Activated CD4-positive, alpha-beta T cell treated with anti-CD3 and anti-CD28 coated beads for 24 hours (primary cell): ENCODE data around the gene KLHL41.
"Not testable (repeated sequence)": the region's sequence is repeated elsewhere in the genome, so short reads cannot be mapped to it uniquely, and the experiment has no call there.

ENCODE experiments used
- DNase-seq, 2 donors: peaks; one replicate each; pipeline ENCODE4 v3.0.0-alpha.2; 2020; ENCODE audit warnings: low read depth in 2 of 2

KLHL41 gene

DNA sequence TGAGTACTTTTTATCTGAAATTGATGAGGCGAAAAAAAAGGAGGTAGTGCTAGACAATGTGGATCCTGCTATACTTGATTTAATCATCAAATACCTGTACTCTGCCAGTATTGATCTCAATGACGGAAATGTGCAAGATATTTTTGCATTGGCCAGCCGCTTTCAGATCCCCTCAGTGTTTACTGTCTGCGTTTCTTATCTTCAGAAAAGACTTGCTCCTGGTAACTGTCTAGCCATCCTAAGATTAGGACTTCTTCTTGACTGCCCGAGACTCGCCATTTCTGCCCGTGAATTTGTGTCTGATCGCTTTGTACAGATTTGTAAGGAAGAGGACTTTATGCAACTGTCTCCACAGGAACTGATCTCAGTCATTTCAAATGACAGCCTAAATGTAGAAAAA, 453 bp downstream of the KLHL41 start:
- no peak for DNase-seq

DNA sequence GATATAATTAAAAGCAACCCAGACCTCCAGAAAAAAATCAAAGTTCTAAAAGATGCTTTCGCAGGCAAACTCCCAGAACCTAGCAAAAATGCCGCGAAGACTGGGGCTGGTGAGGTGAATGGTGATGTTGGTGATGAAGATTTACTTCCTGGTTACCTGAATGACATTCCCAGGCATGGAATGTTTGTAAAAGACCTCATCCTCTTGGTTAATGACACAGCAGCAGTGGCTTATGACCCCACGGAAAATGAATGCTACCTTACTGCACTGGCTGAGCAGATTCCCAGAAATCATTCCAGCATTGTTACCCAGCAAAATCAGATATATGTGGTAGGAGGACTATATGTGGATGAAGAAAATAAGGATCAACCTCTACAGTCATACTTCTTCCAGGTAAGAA, 994 bp downstream of the KLHL41 start:
- no peak for DNase-seq

DNA sequence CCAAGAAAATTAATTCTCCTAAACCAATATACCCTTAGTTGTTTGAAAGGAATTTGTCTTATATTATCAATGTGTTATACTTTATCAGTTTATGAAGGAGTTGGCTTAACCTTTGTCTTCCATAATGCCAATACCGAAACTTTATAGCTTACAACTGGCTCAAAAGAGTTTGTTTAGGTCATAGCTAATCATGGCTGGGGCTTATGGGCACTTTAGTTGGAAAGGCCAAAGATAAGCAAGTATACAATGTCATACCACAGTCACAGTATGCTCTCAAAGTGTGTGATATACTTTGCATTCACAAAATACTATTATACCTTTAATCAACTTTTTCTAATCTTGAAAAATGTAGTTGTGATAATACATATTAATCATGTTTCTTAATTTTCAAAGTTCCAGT, 2.3 kb downstream of the KLHL41 start:
- no peak for DNase-seq

DNA sequence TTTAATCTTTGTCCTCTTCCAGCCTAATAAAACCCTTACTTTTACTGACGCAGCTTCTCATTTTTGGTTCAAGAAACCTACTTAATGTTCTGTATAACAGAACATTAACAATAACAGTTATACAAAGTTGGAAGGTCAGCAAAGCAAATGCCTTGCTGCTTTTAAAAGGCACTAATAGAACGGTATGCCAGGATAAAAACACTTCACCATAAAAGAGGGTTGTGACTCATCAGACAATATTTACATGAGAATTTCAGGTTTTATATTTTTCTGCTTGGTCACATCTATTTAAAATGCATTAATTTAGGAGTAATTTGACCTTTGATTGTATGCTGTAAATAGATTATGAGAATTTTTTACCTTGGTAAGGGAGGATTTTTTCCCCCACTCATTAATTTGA, 3.0 kb downstream of the KLHL41 start:
- DNase-seq = no peak

DNA sequence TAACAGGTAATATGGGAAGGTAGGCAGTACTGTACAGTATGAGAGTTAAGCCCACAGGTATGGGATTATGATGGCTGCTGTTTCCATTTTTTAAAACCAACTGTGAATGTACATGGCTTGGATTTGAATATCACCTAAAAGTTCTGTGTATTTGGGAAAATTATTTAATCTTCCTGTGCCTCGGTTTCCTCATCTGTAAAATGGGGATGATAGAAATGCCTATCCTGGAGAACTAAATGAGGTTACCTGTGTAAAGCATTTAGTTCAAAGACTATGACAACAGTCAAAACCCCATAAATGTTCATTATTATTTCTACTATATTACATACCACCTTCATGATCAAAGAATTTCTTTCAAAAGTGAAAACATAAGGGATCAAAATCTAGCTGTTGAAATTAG, 3.6 kb downstream of the KLHL41 start:
- no peak for DNase-seq

DNA sequence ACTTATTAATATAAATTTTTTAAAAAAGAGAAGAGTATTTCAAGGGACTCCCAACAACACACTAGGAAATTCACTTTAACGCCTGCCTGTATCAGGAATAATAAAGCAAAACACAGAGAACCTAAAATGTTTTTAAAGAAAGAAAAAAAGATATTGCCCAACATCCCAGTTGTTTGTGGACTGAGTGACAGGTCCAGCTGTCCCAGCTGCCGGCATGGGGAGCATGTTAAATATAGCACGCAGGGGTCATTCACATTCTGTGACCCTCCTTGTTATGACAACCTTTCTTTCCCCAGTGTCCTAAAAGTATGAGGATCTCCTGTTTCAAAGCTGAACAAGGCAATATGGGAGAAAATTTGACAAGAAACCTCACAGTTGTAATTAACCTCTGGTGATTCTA, 4.4 kb downstream of the KLHL41 start:
- no peak for DNase-seq

DNA sequence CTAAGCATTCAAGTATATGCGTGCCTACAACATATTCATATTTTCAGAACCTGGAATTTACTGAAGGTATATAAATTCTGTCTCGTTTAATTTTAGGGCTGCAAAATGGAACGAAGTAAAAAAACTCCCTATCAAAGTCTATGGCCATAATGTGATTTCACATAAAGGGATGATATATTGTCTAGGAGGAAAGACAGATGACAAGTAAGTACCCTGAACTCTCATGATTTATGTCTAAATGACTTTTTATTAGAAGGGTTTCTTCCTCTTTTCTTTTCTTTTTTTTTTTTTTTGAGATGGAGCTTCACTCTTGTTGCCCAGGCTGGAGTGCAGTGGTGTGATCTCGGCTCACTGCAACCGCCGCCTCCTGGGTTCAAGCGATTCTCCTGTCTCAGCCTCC, 5.3 kb downstream of the KLHL41 start:
- not testable (repeated sequence) for DNase-seq

DNA sequence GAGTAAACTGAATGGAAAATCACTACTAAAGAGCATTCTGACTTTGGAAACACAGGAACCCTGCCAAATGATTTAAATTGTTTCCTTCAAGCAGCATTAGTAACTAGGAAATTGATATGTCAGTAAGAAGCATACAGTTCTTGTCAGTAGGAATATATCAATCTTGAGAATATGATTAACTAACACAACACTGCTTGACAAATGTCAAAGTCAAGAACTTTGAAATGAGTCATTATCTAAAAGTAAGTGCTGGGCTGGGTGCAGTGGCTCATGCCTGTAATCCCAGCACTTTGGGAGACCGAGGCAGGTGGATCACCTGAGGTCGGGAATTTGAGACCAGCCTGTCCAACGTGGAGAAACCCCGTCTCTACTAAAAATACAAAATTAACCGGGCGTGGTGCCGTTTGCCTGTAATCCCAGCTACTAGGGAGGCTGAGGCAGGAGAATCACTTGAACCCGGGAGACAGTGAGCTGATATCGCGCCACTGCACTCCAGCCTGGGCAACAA, 7.0 kb downstream of the KLHL41 start:
- not testable (repeated sequence) for DNase-seq

DNA sequence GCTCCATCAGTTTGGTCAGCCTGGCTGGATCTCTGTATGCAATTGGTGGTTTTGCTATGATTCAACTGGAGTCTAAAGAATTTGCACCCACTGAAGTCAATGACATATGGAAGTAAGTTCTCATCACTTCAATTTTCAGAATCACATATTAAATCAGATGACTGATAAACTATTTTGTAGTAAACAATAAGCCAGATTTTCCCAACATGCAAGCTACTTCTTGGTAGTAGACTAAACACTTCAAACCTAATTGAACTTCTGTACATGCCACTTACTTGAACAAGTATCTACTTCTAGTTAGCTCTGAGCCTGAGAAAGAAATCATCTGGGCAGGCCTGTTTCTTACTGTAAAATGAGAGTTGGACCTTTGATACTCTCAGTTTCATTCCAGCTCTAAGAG, 11.4 kb downstream of the KLHL41 start:
- DNase-seq = no peak

DNA sequence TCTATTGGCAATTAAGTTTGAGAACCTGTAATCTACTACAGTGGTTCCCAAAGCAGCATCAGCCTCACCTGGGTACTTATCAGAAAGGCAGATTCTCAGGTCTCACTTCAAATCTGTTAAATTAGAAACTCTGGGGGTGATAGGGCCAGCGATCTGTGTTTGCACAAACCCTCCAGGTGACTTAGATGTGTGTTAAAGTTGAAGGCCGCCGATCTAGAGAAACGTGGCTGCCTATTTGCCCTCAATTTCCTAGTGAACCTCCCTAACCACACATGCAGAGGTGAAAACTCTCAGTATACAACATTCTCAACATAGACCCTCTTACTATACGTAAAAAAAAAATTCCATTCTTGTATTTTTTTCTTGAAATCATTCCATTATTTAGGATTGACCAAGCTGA, 14.2 kb downstream of the KLHL41 start:
- no peak for DNase-seq

DNA sequence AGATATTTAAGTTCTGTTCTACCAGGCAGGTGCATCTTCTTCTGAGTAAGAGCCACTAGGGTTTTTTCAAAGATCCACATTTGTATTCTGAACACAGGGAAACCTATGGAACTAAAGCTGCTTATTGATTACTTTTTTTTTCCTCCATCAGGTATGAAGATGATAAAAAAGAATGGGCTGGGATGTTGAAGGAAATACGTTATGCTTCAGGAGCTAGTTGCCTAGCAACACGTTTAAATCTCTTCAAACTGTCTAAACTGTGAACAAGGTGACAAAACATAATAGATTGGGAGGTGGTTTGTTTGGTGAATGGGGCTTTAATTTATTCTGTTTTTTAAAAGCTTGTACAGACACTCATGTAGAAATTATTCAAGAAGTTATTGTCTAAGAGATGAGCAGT, 15.9 kb downstream of the KLHL41 start:
- DNase-seq = no peak

DNA sequence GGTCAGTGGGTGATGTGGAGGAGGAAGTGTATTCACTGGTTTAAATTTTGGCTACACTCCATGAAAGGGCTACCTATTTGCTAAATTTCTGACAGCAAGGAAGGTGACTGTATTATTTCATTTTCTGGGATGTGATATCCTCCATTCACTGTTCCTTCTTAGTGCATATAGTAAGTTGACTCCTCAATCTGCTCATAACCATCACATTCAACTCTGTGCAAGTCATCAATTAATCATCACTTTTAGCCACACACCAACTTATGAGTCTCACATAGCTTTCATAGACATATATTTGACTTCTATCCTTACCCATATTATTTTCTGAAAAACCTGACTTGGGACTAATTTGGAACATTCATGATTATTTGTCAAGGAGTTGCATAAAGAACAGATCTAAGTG, 16.9 kb downstream of the KLHL41 start:
- no peak for DNase-seq

DNA sequence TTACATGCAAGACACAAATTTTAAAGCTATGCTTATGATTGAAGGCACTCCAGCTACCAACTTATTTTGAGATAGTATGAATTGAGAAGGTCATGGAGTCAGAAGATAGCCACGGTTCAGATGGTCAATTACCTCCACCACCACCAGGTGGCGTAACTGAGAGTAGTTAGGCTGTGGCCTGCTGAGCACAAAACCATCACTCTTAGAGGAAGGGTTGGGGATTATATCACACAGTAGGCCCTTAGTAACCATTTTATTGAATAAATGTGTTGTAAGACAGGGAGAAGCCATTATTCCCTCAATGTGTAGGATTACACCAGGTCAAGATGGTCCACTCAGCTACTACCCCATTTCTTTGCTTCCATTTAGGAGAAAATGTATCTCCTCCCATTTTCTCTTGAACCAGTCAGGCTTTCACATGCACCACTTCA, 18.8 kb downstream of the KLHL41 start:
- peak; percentile 65 to 73 for DNase-seq

DNA sequence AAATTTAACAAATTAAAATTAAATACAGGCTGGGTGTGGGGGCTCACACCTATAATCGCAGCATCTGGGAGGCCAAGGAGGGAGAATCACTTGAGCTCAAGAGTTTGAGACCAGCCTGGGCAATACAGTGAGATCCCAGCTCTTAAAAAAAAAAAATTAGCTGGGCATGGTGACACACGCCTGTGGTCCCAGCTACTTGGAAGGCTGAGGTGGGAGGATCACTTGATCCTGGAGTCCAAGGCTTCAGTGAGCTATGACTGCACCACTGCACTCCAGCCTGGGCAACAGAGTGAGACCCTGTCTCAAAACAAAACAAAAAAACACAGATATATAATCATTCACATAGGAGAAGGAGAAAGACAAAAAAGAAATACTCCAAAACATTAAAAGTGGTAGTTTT, 30.0 kb downstream of the KLHL41 start:
- DNase-seq = not testable (repeated sequence)

DNA sequence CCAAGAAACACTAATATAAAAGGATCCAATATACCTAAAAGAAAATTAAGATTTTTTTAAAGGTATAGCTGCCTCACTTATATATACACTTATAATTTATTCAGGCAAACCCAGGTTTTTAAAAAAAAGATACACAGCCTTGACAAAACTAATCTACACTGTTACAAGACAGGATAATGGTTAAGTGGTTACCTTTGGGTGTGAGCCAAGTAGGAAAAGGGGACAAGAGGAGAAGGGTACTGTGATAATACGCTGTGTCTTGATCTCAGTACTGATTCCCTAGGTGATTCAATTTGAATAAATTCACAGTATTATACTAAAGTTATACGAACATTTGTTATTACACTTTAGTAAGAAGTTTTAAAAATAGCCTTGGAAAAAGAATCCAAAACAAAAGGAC, 30.6 kb downstream of the KLHL41 start:
- no peak for DNase-seq

DNA sequence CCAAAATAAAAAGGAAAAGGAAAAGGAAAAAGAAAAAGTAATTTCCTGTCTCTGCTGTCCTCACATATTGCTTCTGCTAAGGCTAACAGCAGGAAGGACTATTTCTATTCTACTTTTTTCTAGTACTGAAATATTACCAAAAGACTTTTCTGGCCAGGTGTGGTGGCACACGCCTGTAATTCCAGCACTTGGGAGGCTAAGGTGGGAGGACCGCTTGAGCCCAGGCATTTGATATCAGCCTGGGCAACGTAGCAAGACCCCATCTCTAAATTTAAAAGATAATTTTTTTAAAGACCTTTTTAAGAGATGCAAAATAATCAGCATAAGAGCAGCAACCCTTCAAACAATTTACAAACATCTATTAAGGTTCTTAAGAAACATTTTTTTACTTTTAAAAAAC, 32.9 kb downstream of the KLHL41 start:
- no peak for DNase-seq

DNA sequence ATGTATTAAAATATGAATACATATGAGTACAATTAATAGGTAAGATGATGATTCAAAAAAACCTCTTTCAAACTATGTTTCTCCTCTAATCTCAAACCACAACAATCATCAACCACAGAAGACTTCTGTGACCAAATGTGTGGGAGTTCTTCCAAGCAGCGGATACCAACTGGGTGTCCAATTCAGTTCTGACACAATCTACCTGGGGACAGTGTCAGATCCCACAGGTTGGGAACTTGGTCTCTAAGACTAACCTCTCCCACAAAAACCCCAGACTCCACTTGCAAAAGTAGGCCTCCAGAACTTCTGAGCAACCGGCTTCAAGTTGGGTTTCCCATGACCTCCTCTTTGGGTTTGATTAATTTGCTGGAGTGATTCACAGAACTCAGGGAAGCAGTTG, 37.3 kb downstream of the KLHL41 start:
- DNase-seq = no peak

DNA sequence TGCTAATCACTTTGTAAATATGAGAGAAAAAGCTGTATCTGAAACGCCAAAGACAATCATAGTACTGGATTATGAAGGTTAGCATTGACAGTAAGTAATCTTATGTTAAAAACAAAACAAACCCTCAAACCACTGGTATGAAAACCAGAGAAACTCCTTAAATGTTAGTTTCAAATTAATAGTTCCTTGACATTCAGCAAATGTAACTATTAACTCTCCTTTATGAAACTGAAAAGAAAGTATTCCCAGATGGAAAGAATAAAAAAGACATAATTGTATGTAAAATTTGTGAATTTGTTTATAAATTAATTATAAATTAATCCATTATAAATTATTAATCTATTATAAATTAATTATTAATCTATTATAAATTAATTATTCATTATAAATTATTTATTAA, 51.9 kb downstream of the KLHL41 start:
- no peak for DNase-seq

DNA sequence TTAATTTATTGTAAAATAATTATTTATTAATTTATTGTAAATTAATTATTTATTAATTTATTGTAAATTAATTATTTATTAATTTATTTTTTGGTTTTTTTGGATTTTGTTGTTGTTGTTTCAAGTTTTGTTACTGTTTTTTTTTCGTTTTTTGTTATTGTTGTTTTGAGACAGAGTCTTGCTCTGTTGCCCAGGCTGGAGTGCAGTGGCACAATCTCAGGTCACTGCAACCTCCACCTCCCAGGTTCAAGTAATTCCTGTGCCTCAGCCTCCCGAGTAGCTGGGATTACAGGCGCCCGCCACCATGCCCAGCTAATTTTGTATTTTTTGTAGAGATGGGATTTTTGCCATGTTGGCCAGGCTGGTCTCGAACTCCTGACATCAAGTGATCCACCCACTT, 52.6 kb downstream of the KLHL41 start:
- not testable (repeated sequence) for DNase-seq

DNA sequence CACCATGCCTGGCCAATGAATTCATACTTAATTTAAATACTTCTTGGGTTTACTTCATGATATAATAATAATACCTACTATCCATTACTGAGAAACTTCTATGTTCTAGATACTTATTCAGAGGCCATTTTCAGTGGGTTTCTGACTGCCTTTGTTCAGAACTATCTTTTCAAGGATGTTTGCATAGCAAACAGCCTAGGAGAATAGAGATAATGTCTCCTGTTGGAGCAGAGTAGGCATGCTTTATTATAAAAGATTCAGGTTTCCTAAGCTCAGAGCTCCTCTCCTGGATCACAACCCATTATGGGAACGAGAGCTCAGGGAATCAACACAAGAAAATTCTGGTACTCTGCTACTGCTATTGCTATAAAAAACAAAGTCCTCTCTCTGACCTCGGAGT, 53.0 kb downstream of the KLHL41 start:
- DNase-seq = no peak

DNA sequence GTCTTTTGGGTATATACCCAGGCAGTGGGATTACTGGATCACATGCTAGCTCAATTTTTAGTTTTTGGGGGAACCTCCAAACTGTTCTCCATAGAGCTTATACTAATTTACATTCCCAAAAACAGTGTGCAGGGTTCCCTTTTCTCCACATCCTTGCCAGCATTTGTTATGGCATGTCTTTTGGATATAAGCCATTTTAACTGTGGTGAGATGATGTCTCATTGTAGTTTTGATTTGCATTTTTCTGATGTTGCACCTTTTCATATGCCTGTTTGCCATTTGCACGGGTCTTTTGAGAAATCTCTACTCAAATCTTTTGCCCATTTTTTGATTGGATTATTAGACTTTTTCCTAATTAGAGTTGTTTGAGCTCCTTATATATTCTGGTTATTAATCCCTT, 56.2 kb downstream of the KLHL41 start:
- no peak for DNase-seq

DNA sequence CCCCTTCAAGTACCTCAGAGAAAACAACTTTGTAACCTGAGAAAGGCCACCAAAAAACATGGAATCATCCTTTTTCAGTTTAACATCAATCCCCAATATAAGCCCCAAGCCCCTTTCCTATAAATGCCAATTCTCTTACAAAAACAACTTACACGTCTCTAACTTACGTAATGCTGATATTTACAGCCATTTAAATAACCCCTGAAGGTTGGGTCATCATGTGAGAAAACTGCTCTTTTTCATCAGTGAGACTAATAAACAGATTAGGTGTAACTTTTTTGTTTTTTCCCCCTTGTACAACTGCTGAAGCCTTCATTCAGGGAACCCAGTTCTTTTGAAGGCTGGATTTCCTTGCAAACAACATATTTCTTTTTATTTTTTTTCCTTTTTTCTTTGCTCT, 60.4 kb downstream of the KLHL41 start:
- no peak for DNase-seq

DNA sequence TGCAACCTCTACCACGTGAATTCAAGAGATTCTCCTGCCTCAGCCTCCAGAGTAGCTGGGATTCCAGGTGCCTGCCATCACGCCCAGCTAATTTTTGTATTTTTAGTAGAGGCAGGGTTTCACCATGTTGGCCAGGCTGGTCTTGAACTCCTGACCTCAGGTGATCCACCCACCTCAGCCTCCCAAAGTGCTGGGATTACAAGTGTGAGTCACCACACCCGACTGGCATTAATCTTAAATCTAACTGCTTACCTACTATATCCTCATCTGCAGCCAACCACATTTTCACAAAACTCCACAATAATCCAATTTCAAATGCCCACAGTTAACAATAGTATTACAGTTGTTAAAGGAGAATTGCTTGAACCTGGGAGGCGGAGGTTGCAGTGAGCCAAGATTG, 61.2 kb downstream of the KLHL41 start:
- DNase-seq = not testable (repeated sequence)

DNA sequence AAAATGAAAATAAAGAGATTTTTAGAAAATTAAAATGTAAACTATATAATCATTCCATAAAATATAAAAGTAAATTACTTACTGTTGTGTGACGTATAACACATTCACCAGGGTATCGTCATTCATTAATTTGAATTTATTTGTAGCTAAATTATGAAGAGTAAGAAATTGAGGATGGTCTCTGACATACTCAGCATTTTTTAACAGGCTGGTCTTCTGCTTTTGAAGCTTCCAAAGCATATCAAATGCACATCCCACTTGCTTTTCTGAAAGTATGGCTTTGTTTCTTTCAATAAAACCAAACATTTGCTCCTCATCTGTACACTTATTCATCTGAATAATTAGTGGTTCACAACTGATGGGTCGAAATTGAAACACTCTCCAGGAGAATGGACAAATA, 62.1 kb downstream of the KLHL41 start:
- DNase-seq = no peak

DNA sequence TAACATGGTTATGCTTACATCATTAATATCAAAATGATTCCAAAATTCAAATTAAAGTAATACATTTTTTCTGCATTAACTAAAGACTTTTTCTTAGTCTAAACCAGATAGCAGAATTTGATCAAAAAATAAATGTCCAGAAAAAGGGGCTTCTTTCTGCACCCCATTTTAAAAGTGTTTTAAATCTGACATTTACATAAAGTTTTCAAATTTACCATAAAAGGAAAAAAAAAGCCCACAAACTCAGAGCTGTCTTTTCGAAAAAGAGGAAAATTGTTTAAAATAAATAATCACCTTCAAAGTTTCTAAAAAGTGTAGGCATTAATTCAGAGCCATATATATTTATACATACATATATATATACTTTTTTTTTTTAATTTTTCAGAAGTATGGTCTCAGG, 62.7 kb downstream of the KLHL41 start:
- DNase-seq = no peak
